Liver (tissue), 9 donors: ENCODE data around the gene SLC8A1. TPM values are rescaled to one million over a fixed set of nuclear protein-coding genes. Genes with fewer than 3 reads are reported as not detected.

Experiments
- DNase-seq: peaks from one replicate; pipeline ENCODE4 v3.0.0-alpha.2; 2017; ENCODE audit warnings: low spot score
- H3K27ac ChIP-seq, 2 donors: one replicate each; pipeline ENCODE4 v1.7.0; 2013; ENCODE audit warnings: inconsistent platforms in 2 of 2, low read length in 2 of 2, control low read depth in 1 of 2, low read depth in 1 of 2, mild to moderate bottlenecking in 1 of 2
- H3K27me3 ChIP-seq, 4 donors: one replicate each; pipeline versions ENCODE4 v1.6.1 to v1.7.0; 2013; ENCODE audit warnings: low read length in 3 of 4, inconsistent platforms in 1 of 4, mild to moderate bottlenecking in 1 of 4, moderate library complexity in 1 of 4; ENCODE audit not compliant: control insufficient read depth in 4 of 4, insufficient read depth in 4 of 4
- H3K36me3 ChIP-seq, 4 donors: one replicate each; pipeline versions ENCODE4 v1.6.1 to v1.7.0; 2013; ENCODE audit warnings: low read length in 3 of 4, mild to moderate bottlenecking in 3 of 4, low read depth in 1 of 4, moderate library complexity in 1 of 4; ENCODE audit not compliant: control insufficient read depth in 4 of 4, insufficient read depth in 3 of 4
- H3K4me1 ChIP-seq, 4 donors: one replicate each; pipeline versions ENCODE4 v1.6.1 to v1.7.0; 2013; ENCODE audit warnings: low read length in 3 of 4, mild to moderate bottlenecking in 3 of 4, moderate library complexity in 1 of 4; ENCODE audit not compliant: control insufficient read depth in 4 of 4, insufficient read depth in 4 of 4
- H3K4me3 ChIP-seq, 3 donors: one replicate each; pipeline versions ENCODE4 v1.6.1 to v1.7.0; 2013; ENCODE audit warnings: low read length in 3 of 3, control low read depth in 1 of 3, low read depth in 1 of 3, mild to moderate bottlenecking in 1 of 3
- H3K9ac ChIP-seq, 2 donors: one replicate each; pipeline ENCODE4 v1.7.0; 2013; ENCODE audit warnings: low read length in 2 of 2, mild to moderate bottlenecking in 2 of 2, moderate library complexity in 2 of 2, control low read depth in 1 of 2, low read depth in 1 of 2
- H3K9me3 ChIP-seq, 4 donors: one replicate each; pipeline versions ENCODE4 v1.6.1 to v1.7.0; 2013; ENCODE audit warnings: low read length in 3 of 4; ENCODE audit not compliant: control insufficient read depth in 4 of 4
- EGR1 ChIP-seq, 2 donors: IDR thresholded peaks; 2 replicates each; pipeline ENCODE4 v1.6.1; 2016 to 2018; ENCODE audit warnings: antibody characterized with exemption in 2 of 2, low read depth in 2 of 2
- FOXA1 ChIP-seq: IDR thresholded peaks from 2 replicates; pipeline ENCODE4 v1.6.1; 2016; ENCODE audit warnings: antibody characterized with exemption
- FOXA2 ChIP-seq: IDR thresholded peaks from 2 replicates; pipeline ENCODE4 v1.6.1; 2016; ENCODE audit warnings: antibody characterized with exemption
- HNF4A ChIP-seq, 2 donors: conservative IDR thresholded peaks; 2 replicates each; pipeline ENCODE4 v1.6.1; 2016; ENCODE audit warnings: antibody characterized with exemption in 2 of 2, mild to moderate bottlenecking in 2 of 2
- HNF4G ChIP-seq: IDR thresholded peaks from 2 replicates; pipeline ENCODE4 v1.6.1; 2016; ENCODE audit warnings: antibody characterized with exemption
- JUND ChIP-seq, 2 donors: IDR thresholded peaks; 2 replicates each; pipeline ENCODE4 v1.6.1; 2016; ENCODE audit warnings: antibody characterized with exemption in 2 of 2
- NR2F2 ChIP-seq: IDR thresholded peaks from 2 replicates; pipeline ENCODE4 v1.6.1; 2016; ENCODE audit warnings: antibody characterized with exemption
- RAD21 ChIP-seq, 2 donors: IDR thresholded peaks; 2 replicates each; pipeline ENCODE4 v1.6.1; 2016; ENCODE audit warnings: antibody characterized with exemption in 2 of 2, mild to moderate bottlenecking in 2 of 2
- RXRA ChIP-seq, 2 donors: IDR thresholded peaks; 2 replicates each; pipeline ENCODE4 v1.6.1; 2017 to 2018; ENCODE audit warnings: antibody characterized with exemption in 2 of 2, mild to moderate bottlenecking in 1 of 2
- SP1 ChIP-seq: IDR thresholded peaks from 2 replicates; pipeline ENCODE4 v1.6.1; 2018; ENCODE audit warnings: antibody characterized with exemption, mild to moderate bottlenecking
- TAF1 ChIP-seq: conservative IDR thresholded peaks from 2 replicates; pipeline ENCODE4 v1.6.1; 2016; ENCODE audit warnings: antibody characterized with exemption, mild to moderate bottlenecking
- YY1 ChIP-seq: IDR thresholded peaks from 2 replicates; pipeline ENCODE4 v1.6.1; 2016; ENCODE audit warnings: antibody characterized with exemption, mild to moderate bottlenecking
- WGBS: extraction: QIAGEN DNeasy Blood & Tissue Kit; methylation state at CpG from one replicate; pipeline ENCODE4 v1.1.7; 2013; 5-methylcytosine and 5-hydroxymethylcytosine counted together
- polyA plus RNA-seq, 2 donors: library from polyadenylated mRNA; stranded (reverse) in 1 of 2; unstranded in 1 of 2; fragments of 200-250 nt in 1 of 2; fragments of >200 nt in 1 of 2; fragmentation: Nextera tagmentation in 1 of 2; extraction: Ambion mirVana in 1 of 2; gene quantifications; one replicate each; pipeline versions ENCODE4 v1.2.1 to v1.2.3, GENCODE V29; 2013 to 2015
- total RNA-seq, 2 donors: library from RNA; depleted of rRNA; stranded (reverse); fragments of >200 nt; gene quantifications; one replicate each; pipeline ENCODE4 v1.2.3, GENCODE V29; 2014
- TF ChIP-seq, protein P1 (sequence below): IDR thresholded peaks from 2 replicates; pipeline ENCODE4 v1.6.1; 2016; ENCODE audit warnings: antibody characterized with exemption
- TF ChIP-seq, protein P2 (sequence below): IDR thresholded peaks from 2 replicates; pipeline ENCODE4 v1.6.1; 2016; ENCODE audit warnings: antibody characterized with exemption
- TF ChIP-seq, protein P3 (sequence below): IDR thresholded peaks from 2 replicates; pipeline ENCODE4 v1.6.1; 2016; ENCODE audit warnings: antibody characterized with exemption, mild to moderate bottlenecking
- TF ChIP-seq, protein P4 (sequence below): IDR thresholded peaks from 2 replicates; pipeline ENCODE4 v1.6.1; 2016; ENCODE audit warnings: antibody characterized with exemption
- donor health status: healthy.
- donor health status: healthy.
- donor health status: healthy.
- donor health status: healthy.
- donor health status: healthy.

SLC8A1 gene
- total and polyA plus RNA-seq, 4 donors, result 1.2 to 18.5 (median 8.2) TPM

DNA sequence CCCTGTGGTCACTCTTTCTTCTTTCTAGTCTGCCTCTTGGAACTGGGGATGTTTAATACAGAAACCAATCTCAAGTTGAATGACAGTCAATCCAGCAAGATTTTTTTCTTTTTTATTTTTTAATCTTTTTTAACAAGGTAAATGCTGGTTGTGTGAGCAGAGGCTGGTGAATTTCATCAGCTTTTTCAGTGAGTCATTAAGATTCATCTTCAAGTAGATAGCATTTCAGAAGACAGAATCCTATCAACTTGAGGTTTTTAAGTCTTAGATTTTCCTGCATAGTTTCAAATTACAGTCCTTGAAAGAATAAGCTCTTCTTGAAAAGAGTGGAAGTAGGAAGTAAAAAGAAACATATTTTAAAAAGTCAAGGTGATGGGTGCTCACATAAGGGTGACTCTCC lies 12.4 kb downstream of the SLC8A1 start (continued):
- TF ChIP-seq, protein P1, sequence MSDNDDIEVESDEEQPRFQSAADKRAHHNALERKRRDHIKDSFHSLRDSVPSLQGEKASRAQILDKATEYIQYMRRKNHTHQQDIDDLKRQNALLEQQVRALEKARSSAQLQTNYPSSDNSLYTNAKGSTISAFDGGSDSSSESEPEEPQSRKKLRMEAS, result no peak
- TF ChIP-seq, protein P2, sequence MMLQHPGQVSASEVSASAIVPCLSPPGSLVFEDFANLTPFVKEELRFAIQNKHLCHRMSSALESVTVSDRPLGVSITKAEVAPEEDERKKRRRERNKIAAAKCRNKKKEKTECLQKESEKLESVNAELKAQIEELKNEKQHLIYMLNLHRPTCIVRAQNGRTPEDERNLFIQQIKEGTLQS, result no peak
- TF ChIP-seq FOXA2 (no peak), EGR1 (IDR thresholded peaks at IDR 0.05; ENCODE audit: low read depth in 2 of 2) (no peak), SP1 (no peak), HNF4G (no peak), RXRA (IDR thresholded peaks at IDR 0.05) (no peak)

DNA sequence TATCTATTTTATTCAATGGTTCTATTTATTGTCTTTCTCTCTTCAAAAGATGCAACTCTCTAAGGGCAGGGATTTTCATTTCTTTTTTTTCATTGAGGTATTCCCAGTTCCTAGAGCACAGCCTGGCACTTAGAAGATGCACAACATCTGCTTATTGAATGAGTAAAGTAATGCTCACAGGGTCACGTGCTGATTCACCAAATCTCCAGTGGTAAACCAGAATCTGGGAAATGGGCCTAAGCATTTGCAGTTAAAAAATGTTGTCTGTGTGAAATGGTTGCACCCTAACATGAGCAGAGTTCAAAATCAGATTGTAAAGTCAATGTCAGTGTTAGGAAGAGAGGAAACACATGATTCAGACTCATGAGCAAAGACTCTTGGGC lies 15.8 kb downstream of the SLC8A1 start:
- Histone ChIP-seq H3K4me3 (no peak overlapping the region), H3K9ac (no peak overlapping the region), H3K36me3 (no peaks in the 10 kb centered on the region), H3K4me1 (no peaks in the 10 kb centered on the region), H3K27ac (no peak overlapping the region), H3K27me3 (no peaks in the 10 kb centered on the region), H3K9me3 (no peaks in the 10 kb centered on the region)
- TF ChIP-seq RXRA (IDR thresholded peaks at IDR 0.05) (no peak), NR2F2 (no peak), YY1 (no peak)
- TF ChIP-seq, protein P1, result no peak
- TF ChIP-seq, protein P3, sequence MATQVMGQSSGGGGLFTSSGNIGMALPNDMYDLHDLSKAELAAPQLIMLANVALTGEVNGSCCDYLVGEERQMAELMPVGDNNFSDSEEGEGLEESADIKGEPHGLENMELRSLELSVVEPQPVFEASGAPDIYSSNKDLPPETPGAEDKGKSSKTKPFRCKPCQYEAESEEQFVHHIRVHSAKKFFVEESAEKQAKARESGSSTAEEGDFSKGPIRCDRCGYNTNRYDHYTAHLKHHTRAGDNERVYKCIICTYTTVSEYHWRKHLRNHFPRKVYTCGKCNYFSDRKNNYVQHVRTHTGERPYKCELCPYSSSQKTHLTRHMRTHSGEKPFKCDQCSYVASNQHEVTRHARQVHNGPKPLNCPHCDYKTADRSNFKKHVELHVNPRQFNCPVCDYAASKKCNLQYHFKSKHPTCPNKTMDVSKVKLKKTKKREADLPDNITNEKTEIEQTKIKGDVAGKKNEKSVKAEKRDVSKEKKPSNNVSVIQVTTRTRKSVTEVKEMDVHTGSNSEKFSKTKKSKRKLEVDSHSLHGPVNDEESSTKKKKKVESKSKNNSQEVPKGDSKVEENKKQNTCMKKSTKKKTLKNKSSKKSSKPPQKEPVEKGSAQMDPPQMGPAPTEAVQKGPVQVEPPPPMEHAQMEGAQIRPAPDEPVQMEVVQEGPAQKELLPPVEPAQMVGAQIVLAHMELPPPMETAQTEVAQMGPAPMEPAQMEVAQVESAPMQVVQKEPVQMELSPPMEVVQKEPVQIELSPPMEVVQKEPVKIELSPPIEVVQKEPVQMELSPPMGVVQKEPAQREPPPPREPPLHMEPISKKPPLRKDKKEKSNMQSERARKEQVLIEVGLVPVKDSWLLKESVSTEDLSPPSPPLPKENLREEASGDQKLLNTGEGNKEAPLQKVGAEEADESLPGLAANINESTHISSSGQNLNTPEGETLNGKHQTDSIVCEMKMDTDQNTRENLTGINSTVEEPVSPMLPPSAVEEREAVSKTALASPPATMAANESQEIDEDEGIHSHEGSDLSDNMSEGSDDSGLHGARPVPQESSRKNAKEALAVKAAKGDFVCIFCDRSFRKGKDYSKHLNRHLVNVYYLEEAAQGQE, result no peak
- 67% methylated on average over 1 of the region's 1 CpG for WGBS
- DNase-seq, result no peak

DNA sequence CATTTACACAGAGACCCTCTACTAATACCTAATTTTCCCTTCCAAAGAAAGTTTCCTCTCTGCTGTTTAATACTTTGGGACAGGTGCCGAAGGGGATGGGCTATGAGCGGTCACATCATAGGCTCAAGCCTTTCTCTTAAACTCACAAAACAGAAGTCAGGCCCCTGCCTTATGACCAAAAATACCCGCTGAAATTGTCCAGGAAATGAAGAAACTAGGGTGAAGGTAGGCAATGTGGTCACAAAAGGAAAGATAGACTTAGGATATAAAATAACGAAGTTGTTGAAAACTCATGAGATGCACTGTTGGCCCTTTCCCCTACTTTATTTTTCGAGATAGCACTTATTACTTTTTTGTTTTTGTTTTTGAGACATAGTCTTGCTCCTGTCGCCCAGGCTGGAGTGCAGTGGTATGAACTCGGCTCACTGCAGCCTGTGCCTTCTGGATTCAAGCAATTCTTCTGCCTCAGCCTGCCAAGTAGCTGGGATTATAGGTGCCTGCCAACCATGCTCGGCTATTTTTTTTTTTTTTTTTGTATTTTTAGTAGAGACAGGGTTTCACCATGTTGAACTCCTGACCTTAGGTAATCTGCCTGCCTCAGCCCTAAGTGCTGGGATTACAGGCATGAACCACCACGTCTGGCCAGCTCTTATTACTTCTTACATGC lies 16.3 kb downstream of the SLC8A1 start:
- no peak overlapping the region for H3K27ac ChIP-seq
- no peaks in the 10 kb centered on the region for H3K4me1 ChIP-seq
- H3K27me3 ChIP-seq, result no peaks in the 10 kb centered on the region
- WGBS, result 70% methylated on average over 9 of the region's 9 CpGs
- no peak overlapping the region for H3K9ac ChIP-seq
- TF ChIP-seq TAF1 (no peak), NR2F2 (no peak), RXRA (IDR thresholded peaks at IDR 0.05) (no peak), YY1 (no peak), HNF4G (no peak), JUND (IDR thresholded peaks at IDR 0.05) (no peak), FOXA1 (no peak), RAD21 (IDR thresholded peaks at IDR 0.05) (no peak), SP1 (no peak), EGR1 (IDR thresholded peaks at IDR 0.05; ENCODE audit: low read depth in 2 of 2) (no peak), HNF4A (conservative IDR thresholded peaks at IDR 0.05) (no peak), FOXA2 (no peak)
- TF ChIP-seq, protein P2, result no peak
- TF ChIP-seq, protein P4, sequence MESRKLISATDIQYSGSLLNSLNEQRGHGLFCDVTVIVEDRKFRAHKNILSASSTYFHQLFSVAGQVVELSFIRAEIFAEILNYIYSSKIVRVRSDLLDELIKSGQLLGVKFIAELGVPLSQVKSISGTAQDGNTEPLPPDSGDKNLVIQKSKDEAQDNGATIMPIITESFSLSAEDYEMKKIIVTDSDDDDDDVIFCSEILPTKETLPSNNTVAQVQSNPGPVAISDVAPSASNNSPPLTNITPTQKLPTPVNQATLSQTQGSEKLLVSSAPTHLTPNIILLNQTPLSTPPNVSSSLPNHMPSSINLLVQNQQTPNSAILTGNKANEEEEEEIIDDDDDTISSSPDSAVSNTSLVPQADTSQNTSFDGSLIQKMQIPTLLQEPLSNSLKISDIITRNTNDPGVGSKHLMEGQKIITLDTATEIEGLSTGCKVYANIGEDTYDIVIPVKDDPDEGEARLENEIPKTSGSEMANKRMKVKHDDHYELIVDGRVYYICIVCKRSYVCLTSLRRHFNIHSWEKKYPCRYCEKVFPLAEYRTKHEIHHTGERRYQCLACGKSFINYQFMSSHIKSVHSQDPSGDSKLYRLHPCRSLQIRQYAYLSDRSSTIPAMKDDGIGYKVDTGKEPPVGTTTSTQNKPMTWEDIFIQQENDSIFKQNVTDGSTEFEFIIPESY, result no peak
- TF ChIP-seq, protein P3, result no peak
- TF ChIP-seq, protein P1, result no peak
- no peaks in the 10 kb centered on the region for H3K36me3 ChIP-seq
- DNase-seq, result no peak
- H3K9me3 ChIP-seq, result no peaks in the 10 kb centered on the region
- H3K4me3 ChIP-seq, result no peak overlapping the region
